Measurements from ENCODE around the gene KIF6. TPM values are rescaled to one million over a fixed set of nuclear protein-coding genes. Genes with fewer than 3 reads are reported as not detected.
"Not testable (repeated sequence)": the region's sequence is repeated elsewhere in the genome, so short reads cannot be mapped to it uniquely, and the experiment has no call there.

The KIF6 gene
- total and polyA plus RNA-seq, 2 donors: 0.24 to 0.37 TPM

GRCh38 chr6:39695447-39695846, 29.8 kb downstream of the KIF6 start:
- Histone ChIP-seq H3K27ac (ENCODE audit: low read depth in 1 of 2, low read length in 1 of 2) (no peak overlapping the region), H3K4me1 (ENCODE audit: control insufficient read depth in 2 of 2, insufficient read depth in 2 of 2, low read length in 2 of 2) (no peaks in the 10 kb centered on the region), H3K27me3 (ENCODE audit: control insufficient read depth in 2 of 2, insufficient read depth in 1 of 2, low read length in 1 of 2) (no peaks in the 10 kb centered on the region), H3K9me3 (ENCODE audit: control insufficient read depth in 2 of 2, insufficient read depth in 1 of 2, low read length in 1 of 2) (no peaks in the 10 kb centered on the region), H3K4me3 (ENCODE audit: low read length in 2 of 2) (no peak overlapping the region), H3K36me3 (ENCODE audit: control insufficient read depth in 2 of 2, insufficient read depth in 2 of 2, low read length in 1 of 2) (no peaks in the 10 kb centered on the region)
- DNase-seq (ENCODE audit: low read depth in 6 of 9, low spot score in 9 of 9): no peak

DNA sequence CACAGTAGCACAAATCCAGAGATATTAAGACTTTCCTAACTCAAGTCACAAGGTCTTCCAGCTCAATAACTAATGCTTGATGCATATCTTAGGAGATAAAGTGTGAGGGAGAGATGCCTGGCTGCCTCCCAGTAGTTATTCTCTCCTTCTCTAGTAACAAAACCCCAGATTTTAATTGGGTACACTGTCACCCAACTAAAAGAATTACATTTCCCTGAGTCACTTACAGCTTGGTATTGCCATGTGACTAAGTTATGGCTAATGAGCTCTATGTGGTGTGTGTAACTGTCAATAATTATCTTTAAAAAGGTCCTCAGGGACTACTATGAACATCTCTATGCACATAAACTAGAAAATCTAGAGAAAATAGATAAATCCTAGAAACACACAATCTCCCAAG, 32.0 kb downstream of the KIF6 start:
- H3K9me3 ChIP-seq (ENCODE audit: control insufficient read depth in 2 of 2, insufficient read depth in 1 of 2, low read length in 1 of 2): no peaks in the 10 kb centered on the region
- no peak for DNase-seq (ENCODE audit: low read depth in 6 of 9, low spot score in 9 of 9)
- H3K27me3 ChIP-seq (ENCODE audit: control insufficient read depth in 2 of 2, insufficient read depth in 1 of 2, low read length in 1 of 2): no peaks in the 10 kb centered on the region
- H3K36me3 ChIP-seq (ENCODE audit: control insufficient read depth in 2 of 2, insufficient read depth in 2 of 2, low read length in 1 of 2): no peaks in the 10 kb centered on the region
- H3K4me1 ChIP-seq (ENCODE audit: control insufficient read depth in 2 of 2, insufficient read depth in 2 of 2, low read length in 2 of 2): no peaks in the 10 kb centered on the region
- H3K4me3 ChIP-seq (ENCODE audit: low read length in 2 of 2): no peak overlapping the region
- no peak overlapping the region for H3K27ac ChIP-seq (ENCODE audit: low read depth in 1 of 2, low read length in 1 of 2)

DNA sequence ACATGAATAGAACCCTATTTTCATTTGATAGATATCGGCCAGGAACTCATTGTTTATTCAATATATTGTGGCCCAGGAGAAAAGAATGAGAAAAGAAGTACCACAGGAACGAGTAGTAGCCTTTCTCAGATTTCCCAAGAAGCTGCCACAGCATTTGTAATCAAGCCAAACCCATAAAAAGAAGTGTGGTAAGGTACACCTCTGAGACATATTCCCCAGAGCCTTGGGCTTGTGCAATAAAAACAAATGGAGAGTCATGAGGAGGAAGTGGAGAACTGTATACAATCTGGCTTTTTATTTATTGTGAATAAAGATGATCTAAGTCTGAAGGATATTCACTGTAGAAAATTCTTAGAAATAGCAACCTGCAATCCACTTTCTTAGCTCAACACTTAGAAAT, 36.7 kb downstream of the KIF6 start:
- 79% methylated on average over 2 of the region's 2 CpGs for WGBS
- Histone ChIP-seq H3K9me3 (ENCODE audit: control insufficient read depth in 2 of 2, insufficient read depth in 1 of 2, low read length in 1 of 2) (no peaks in the 10 kb centered on the region), H3K4me3 (ENCODE audit: low read length in 2 of 2) (no peak overlapping the region), H3K27me3 (ENCODE audit: control insufficient read depth in 2 of 2, insufficient read depth in 1 of 2, low read length in 1 of 2) (no peaks in the 10 kb centered on the region), H3K27ac (ENCODE audit: low read depth in 1 of 2, low read length in 1 of 2) (no peak overlapping the region), H3K36me3 (ENCODE audit: control insufficient read depth in 2 of 2, insufficient read depth in 2 of 2, low read length in 1 of 2) (no peaks in the 10 kb centered on the region), H3K4me1 (ENCODE audit: control insufficient read depth in 2 of 2, insufficient read depth in 2 of 2, low read length in 2 of 2) (no peaks in the 10 kb centered on the region)
- DNase-seq (ENCODE audit: low read depth in 6 of 9, low spot score in 9 of 9): no peak

DNA sequence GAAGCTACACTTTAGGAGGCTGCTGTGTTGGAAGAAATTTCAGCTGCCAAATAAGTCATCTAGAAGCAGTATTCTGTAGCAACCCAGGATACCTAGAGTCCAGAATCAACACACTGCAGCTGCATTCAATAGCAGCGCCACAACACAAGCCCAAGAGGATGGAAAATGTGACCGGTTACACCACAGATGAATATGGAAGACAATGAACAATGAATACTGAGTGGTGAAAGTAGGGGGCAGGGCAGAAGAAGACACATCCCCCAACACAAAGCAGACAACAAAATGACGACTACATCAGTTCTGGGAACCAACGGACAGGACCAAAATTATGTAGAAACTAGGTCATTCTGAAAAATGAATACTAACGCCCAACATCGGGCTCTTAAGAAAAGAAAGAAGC, 38.2 kb downstream of the KIF6 start:
- Histone ChIP-seq H3K27me3 (ENCODE audit: control insufficient read depth in 2 of 2, insufficient read depth in 1 of 2, low read length in 1 of 2) (no peaks in the 10 kb centered on the region), H3K27ac (ENCODE audit: low read depth in 1 of 2, low read length in 1 of 2) (no peak overlapping the region), H3K36me3 (ENCODE audit: control insufficient read depth in 2 of 2, insufficient read depth in 2 of 2, low read length in 1 of 2) (no peaks in the 10 kb centered on the region), H3K9me3 (ENCODE audit: control insufficient read depth in 2 of 2, insufficient read depth in 1 of 2, low read length in 1 of 2) (no peaks in the 10 kb centered on the region), H3K4me1 (ENCODE audit: control insufficient read depth in 2 of 2, insufficient read depth in 2 of 2, low read length in 2 of 2) (no peaks in the 10 kb centered on the region), H3K4me3 (ENCODE audit: low read length in 2 of 2) (no peak overlapping the region)
- no peak for DNase-seq (ENCODE audit: low read depth in 6 of 9, low spot score in 9 of 9)
- WGBS: 95% methylated on average over 6 of the region's 6 CpGs

DNA sequence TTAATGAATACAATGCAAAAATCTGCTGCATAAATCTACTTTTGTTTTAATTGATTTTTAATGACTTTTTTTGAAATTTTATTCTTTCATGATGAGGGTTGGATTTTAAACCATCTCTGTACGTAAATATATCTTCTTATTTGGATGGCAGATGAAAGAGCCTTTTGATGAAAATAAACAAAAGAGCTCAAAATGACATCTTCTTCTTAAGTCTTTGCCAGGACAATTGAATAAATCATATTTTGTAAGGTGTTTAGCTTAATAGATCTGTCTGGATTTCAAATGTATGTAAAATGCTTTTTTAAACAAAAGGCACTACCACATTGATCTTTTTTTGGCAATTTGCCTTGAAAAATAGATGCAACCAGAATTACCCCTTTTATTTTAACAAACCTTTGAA, 39.3 kb downstream of the KIF6 start:
- Histone ChIP-seq H3K36me3 (ENCODE audit: control insufficient read depth in 2 of 2, insufficient read depth in 2 of 2, low read length in 1 of 2) (no peaks in the 10 kb centered on the region), H3K4me1 (ENCODE audit: control insufficient read depth in 2 of 2, insufficient read depth in 2 of 2, low read length in 2 of 2) (no peaks in the 10 kb centered on the region), H3K9me3 (ENCODE audit: control insufficient read depth in 2 of 2, insufficient read depth in 1 of 2, low read length in 1 of 2) (no peaks in the 10 kb centered on the region), H3K27me3 (ENCODE audit: control insufficient read depth in 2 of 2, insufficient read depth in 1 of 2, low read length in 1 of 2) (no peaks in the 10 kb centered on the region), H3K27ac (ENCODE audit: low read depth in 1 of 2, low read length in 1 of 2) (no peak overlapping the region), H3K4me3 (ENCODE audit: low read length in 2 of 2) (no peak overlapping the region)
- DNase-seq (ENCODE audit: low read depth in 6 of 9, low spot score in 9 of 9): no peak
- 100% methylated on average over 1 of the region's 1 CpG for WGBS

DNA sequence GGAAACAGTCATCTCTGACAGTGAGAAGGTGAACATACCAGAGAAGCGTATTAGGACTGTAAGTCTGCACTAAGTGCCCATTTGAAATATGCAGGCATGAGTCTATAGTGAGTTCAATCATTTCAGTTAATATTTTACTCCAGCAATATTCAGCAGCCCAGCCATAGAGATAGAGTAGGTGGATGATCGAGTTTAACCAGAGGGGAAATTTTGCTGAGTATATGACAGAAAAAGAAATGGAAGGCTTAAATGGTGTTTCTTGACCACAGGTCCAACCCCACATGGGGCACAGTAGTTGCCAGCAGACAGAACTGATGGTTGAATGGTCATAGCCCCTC, 39.8 kb downstream of the KIF6 start:
- Histone ChIP-seq H3K4me1 (ENCODE audit: control insufficient read depth in 2 of 2, insufficient read depth in 2 of 2, low read length in 2 of 2) (no peaks in the 10 kb centered on the region), H3K4me3 (ENCODE audit: low read length in 2 of 2) (no peak overlapping the region), H3K36me3 (ENCODE audit: control insufficient read depth in 2 of 2, insufficient read depth in 2 of 2, low read length in 1 of 2) (no peaks in the 10 kb centered on the region), H3K27ac (ENCODE audit: low read depth in 1 of 2, low read length in 1 of 2) (no peak overlapping the region), H3K27me3 (ENCODE audit: control insufficient read depth in 2 of 2, insufficient read depth in 1 of 2, low read length in 1 of 2) (no peaks in the 10 kb centered on the region), H3K9me3 (ENCODE audit: control insufficient read depth in 2 of 2, insufficient read depth in 1 of 2, low read length in 1 of 2) (no peaks in the 10 kb centered on the region)
- WGBS: 100% methylated on average over 2 of the region's 2 CpGs
- no peak for DNase-seq (ENCODE audit: low read depth in 6 of 9, low spot score in 9 of 9)

DNA sequence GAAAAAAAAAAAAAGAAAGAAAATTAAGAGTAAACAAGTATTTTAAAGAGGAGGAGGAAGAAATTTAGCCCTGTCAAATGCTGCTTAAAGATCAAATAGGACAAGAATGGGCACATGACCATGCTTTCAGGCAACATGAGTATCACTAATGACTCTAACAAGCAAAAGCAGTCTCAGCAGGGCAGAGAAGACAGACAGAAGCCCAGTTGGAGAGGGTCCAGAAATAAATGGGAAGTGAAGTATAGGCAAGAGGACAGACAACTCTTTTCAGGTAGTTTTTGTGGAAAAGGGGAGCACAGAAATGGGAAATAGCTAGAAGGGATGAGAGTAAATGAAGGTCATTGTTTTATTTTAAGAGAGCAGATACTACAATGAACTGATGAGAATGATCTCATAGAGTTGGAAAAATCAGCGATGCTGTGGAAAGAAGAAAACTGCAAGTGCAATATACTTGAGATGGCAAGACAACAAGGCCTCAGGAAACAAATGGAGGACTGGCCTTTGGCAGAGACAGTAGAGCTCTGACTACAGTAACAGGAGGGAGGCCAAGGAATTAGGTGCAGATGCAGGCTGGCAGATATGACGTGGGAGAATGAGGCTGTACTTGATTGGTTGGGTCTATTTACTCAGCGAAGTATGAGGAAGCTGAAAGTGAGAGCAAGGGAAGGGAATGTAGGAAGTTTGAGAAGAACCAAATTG, 40.3 kb downstream of the KIF6 start:
- Histone ChIP-seq H3K4me1 (ENCODE audit: control insufficient read depth in 2 of 2, insufficient read depth in 2 of 2, low read length in 2 of 2) (no peaks in the 10 kb centered on the region), H3K9me3 (ENCODE audit: control insufficient read depth in 2 of 2, insufficient read depth in 1 of 2, low read length in 1 of 2) (no peaks in the 10 kb centered on the region), H3K36me3 (ENCODE audit: control insufficient read depth in 2 of 2, insufficient read depth in 2 of 2, low read length in 1 of 2) (no peaks in the 10 kb centered on the region), H3K27me3 (ENCODE audit: control insufficient read depth in 2 of 2, insufficient read depth in 1 of 2, low read length in 1 of 2) (no peaks in the 10 kb centered on the region), H3K4me3 (ENCODE audit: low read length in 2 of 2) (no peak overlapping the region), H3K27ac (ENCODE audit: low read depth in 1 of 2, low read length in 1 of 2) (no peak overlapping the region)
- no peak for DNase-seq (ENCODE audit: low read depth in 6 of 9, low spot score in 9 of 9)
- WGBS: 91% methylated on average over 3 of the region's 3 CpGs

GRCh38 chr6:39681674-39682121, 43.5 kb downstream of the KIF6 start:
- Histone ChIP-seq H3K27me3 (ENCODE audit: control insufficient read depth in 2 of 2, insufficient read depth in 1 of 2, low read length in 1 of 2) (no peaks in the 10 kb centered on the region), H3K36me3 (ENCODE audit: control insufficient read depth in 2 of 2, insufficient read depth in 2 of 2, low read length in 1 of 2) (no peaks in the 10 kb centered on the region), H3K4me1 (ENCODE audit: control insufficient read depth in 2 of 2, insufficient read depth in 2 of 2, low read length in 2 of 2) (no peaks in the 10 kb centered on the region), H3K27ac (ENCODE audit: low read depth in 1 of 2, low read length in 1 of 2) (no peak overlapping the region), H3K4me3 (ENCODE audit: low read length in 2 of 2) (no peak overlapping the region), H3K9me3 (ENCODE audit: control insufficient read depth in 2 of 2, insufficient read depth in 1 of 2, low read length in 1 of 2) (no peaks in the 10 kb centered on the region)
- no peak for DNase-seq (ENCODE audit: low read depth in 6 of 9, low spot score in 9 of 9)
- 73% methylated on average over 4 of the region's 4 CpGs for WGBS

DNA sequence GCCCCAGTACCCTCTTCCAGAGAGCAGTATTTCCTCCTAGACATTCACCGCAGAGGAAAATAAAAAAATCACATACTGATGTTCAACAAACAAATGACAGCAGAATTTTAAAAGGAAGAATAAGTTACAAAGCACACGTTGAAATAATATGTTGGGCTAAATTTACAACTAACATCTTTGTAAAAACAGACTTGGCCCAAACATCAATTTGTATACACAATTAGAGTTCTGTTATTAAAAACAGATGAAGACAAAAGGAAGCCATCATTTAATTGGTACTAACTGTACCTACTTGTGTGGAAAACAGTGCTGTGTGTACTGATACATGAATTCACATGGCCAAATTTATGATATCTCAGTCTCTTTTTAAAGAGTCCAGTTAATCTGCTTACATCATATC, 46.3 kb downstream of the KIF6 start:
- no peaks in the 10 kb centered on the region for H3K9me3 ChIP-seq (ENCODE audit: control insufficient read depth in 2 of 2, insufficient read depth in 1 of 2, low read length in 1 of 2)
- WGBS: 97% methylated on average over 2 of the region's 2 CpGs
- no peaks in the 10 kb centered on the region for H3K4me1 ChIP-seq (ENCODE audit: control insufficient read depth in 2 of 2, insufficient read depth in 2 of 2, low read length in 2 of 2)
- H3K4me3 ChIP-seq (ENCODE audit: low read length in 2 of 2): no peak overlapping the region
- H3K36me3 ChIP-seq (ENCODE audit: control insufficient read depth in 2 of 2, insufficient read depth in 2 of 2, low read length in 1 of 2): no peaks in the 10 kb centered on the region
- no peak for DNase-seq (ENCODE audit: low read depth in 6 of 9, low spot score in 9 of 9)
- no peaks in the 10 kb centered on the region for H3K27me3 ChIP-seq (ENCODE audit: control insufficient read depth in 2 of 2, insufficient read depth in 1 of 2, low read length in 1 of 2)
- no peak overlapping the region for H3K27ac ChIP-seq (ENCODE audit: low read depth in 1 of 2, low read length in 1 of 2)

DNA sequence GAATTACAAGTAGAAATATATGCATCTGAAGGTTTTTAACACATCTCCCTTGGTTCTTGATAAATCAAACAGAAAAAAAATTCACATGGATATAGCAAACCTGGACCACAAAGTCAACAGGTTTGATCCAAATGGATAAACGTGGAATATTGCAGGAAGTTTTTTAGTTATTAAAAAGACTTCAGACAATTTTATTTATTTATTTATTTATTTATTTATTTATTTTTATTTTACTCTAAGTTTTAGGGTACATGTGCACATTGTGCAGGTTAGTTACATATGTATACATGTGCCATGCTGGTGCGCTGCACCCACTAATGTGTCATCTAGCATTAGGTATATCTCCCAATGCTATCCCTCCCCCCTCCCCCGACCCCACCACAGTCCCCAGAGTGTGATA, 47.9 kb downstream of the KIF6 start:
- 96% methylated on average over 2 of the region's 3 CpGs for WGBS

More for the DNA sequence above, 47.9 kb downstream of the KIF6 start:
- H3K4me3 ChIP-seq (ENCODE audit: low read length in 2 of 2); DNase-seq (ENCODE audit: low read depth in 6 of 9, low spot score in 9 of 9); H3K4me1 ChIP-seq (ENCODE audit: control insufficient read depth in 2 of 2, insufficient read depth in 2 of 2, low read length in 2 of 2); H3K36me3 ChIP-seq (ENCODE audit: control insufficient read depth in 2 of 2, insufficient read depth in 2 of 2, low read length in 1 of 2); H3K27me3 ChIP-seq (ENCODE audit: control insufficient read depth in 2 of 2, insufficient read depth in 1 of 2, low read length in 1 of 2); H3K27ac ChIP-seq (ENCODE audit: low read depth in 1 of 2, low read length in 1 of 2); H3K9me3 ChIP-seq (ENCODE audit: control insufficient read depth in 2 of 2, insufficient read depth in 1 of 2, low read length in 1 of 2): not testable (repeated sequence)
